Choroid plexus epithelial cell (primary cell): ENCODE measurements around the gene TNNT2.

Experiments
- DNase-seq: peaks from one replicate; pipeline ENCODE4 v3.0.0-alpha.2; 2010; ENCODE audit warnings: low read depth
- H3K4me3 ChIP-seq: 2 replicates; pipeline ENCODE4 v1.5.1; 2011; ENCODE audit warnings: low read depth, mild to moderate bottlenecking, control low read depth, low read length, moderate library complexity
- TF ChIP-seq, protein P1 (sequence below): conservative IDR thresholded peaks from 2 replicates; pipeline ENCODE4 v1.5.1; 2011; ENCODE audit warnings: low read depth, mild to moderate bottlenecking, control low read depth, inconsistent platforms, low read length, moderate library complexity

TNNT2 gene

DNA sequence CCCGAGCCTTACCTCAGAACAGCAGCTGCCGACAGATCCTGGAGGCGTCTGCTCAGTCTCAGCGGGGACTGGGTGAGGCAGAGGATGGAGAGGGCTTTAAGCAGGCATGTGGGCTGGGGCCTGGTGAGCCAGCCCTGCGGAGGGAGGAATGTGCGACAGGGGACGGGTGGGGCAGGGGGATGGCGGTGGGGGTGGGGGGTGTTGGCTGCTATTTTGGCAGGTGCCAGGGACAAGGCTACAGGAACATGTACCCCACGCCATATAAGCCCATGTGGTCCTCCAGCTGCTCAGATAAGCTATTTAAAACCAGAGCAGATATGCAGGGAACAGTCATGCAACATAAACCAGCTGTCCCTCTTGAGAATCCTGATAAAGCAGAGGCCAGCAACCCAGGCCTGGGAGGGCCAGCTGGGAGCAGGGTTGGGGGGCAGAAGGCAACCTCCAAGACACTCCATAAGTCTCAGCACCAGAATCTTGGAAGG is at the start of gene TNNT2:
Gene TNNT2, minus strand, starts transcription at position 70 of the 482 bp plus-strand sequence. CDS start 4,426 bp downstream, outside the sequence.
- DNase-seq = no peak
- H3K4me3 ChIP-seq = no peak within 1 kb of the TSS
- TF ChIP-seq, protein P1, sequence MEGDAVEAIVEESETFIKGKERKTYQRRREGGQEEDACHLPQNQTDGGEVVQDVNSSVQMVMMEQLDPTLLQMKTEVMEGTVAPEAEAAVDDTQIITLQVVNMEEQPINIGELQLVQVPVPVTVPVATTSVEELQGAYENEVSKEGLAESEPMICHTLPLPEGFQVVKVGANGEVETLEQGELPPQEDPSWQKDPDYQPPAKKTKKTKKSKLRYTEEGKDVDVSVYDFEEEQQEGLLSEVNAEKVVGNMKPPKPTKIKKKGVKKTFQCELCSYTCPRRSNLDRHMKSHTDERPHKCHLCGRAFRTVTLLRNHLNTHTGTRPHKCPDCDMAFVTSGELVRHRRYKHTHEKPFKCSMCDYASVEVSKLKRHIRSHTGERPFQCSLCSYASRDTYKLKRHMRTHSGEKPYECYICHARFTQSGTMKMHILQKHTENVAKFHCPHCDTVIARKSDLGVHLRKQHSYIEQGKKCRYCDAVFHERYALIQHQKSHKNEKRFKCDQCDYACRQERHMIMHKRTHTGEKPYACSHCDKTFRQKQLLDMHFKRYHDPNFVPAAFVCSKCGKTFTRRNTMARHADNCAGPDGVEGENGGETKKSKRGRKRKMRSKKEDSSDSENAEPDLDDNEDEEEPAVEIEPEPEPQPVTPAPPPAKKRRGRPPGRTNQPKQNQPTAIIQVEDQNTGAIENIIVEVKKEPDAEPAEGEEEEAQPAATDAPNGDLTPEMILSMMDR = no peak

DNA sequence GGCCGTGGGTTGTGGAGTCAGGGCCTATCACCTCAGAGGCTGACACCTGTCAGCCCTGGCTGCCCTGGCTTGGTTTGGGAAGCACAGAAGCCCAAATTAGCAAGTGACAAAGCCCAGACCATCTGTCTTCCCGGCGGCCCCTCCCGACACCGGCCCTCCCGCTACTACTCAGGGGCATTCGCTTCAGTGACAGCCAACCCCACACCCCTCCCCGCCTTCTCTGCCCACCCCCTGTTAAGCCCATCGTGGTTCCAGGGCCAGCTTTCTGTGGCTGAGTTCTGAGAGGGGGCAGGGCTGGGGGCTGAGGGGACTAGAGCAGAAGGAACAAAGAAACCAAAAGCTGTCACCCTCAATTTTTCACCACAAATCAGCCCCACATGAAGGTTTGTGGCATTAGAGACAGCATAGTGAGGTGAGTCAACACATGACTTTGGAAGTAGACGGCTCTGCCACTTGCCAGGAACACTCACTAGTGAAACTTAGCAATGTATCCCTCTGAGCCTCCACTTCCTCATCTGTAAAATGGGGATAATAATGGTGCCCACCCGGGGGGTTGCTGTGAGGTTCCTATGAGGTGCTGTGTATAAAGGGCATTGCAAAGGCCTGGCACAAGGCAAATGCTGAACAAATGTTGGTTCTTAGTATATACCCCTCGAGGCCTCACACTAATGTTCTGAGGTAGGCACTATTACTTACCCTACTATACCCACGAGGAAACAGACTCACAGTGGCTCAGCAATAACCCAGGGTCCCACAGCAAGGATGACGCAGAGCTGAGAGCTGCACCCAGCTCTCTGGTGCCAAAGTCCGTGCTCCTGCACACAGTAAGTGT is 49.2 kb upstream of the TNNT2 start:
- TF ChIP-seq, protein P1 = no peak
- H3K4me3 ChIP-seq = no peak overlapping the region
- DNase-seq = no peak

DNA sequence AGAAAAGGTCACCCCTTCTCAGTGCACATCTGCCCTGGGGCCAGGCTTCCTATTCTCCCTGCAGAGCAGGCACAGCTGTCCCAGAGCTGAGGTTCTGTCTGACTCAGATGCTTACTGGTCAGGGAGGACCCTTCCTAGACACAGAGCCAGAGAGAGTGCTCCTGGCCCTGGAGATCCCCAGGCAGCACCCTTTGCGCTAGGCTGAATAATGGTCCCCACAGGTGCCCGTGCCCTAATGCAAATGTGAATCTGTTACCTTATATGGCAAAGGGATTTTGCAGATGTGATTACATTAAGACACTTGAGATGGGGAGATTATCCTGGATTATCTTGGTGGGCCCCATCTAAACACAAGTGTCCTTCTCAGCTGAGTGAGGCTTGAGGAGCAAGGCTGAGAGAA is 46.7 kb upstream of the TNNT2 start:
- no peak for DNase-seq
- TF ChIP-seq, protein P1 = no peak
- no peak overlapping the region for H3K4me3 ChIP-seq

DNA sequence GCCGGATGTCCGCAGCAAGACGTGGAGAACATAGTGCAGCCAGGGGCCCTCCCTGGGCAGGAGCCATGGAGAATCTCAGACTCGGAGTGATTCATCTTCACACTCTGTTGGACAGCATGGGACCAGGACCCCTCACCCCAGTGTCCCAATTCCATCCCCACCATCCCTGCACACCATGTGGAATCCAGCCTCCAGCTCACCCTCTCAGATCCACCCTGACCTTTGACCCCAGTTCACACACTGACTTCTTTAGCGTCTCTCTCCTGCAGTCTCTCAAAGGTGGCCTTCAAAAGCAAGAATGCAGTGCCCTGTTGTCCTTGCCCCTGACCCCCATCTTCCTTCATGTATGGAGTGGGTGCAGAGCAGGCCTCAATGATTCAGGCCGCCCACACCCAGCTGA is 46.2 kb upstream of the TNNT2 start:
- no peak for DNase-seq
- TF ChIP-seq, protein P1 = no peak
- no peak overlapping the region for H3K4me3 ChIP-seq

DNA sequence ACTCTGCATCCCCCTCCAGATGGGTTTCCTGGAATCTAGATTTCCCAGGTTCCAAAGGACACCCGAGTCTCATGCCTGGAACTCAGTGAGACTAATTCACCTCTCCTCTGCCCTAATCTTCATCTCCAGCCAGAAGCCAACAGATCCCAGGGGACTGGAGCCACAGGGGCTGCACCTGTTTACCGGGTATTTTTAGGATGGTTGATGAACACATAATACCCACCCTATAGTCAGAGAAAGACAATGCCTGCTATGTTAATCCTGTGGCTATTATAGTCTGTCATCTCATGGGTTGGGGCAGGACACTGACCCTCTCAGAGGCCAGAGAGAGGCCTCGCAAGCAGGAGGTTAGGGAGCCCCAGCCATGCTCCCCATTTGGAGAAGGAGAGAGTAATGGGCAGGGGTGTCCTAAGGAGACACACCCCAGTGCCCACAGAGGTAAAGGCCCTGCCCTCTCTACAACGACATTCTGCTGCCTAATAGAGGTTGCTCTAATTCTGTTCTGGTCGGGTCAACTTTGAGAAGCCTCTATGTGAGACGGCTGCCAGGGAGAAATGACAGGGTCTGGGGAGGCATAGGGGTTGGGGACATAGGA is 45.1 kb upstream of the TNNT2 start:
- no peak overlapping the region for H3K4me3 ChIP-seq
- DNase-seq = no peak
- TF ChIP-seq, protein P1 = no peak

DNA sequence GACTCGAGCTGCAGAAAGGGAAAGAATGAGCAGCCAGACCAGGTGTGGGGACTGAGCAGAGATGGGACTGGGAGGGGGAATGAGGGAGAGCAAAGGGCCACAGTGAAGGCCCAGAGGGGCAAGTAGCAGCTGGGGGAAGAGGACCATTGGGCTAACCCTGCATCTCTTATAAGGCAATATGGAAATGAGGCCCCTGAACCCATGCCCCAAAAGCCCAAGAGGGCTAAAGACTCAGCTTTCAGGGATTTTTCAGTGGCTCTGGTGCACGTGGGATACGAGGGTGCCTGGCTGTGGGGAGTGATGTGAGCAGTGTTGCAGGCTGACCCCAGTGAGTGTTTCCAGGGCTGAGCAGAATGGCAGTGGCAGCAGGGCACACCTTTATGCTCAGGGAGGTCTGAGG is 44.5 kb upstream of the TNNT2 start:
- DNase-seq = no peak
- no peak overlapping the region for H3K4me3 ChIP-seq
- TF ChIP-seq, protein P1 = no peak
